GM12875 (cell line): ENCODE data around the gene CHGA.

ENCODE experiments used
- H3K4me3 ChIP-seq: one replicate; pipeline ENCODE4 v1.5.1; 2011; ENCODE audit warnings: low read depth, low read length, control low read depth
- CTCF ChIP-seq: IDR thresholded peaks from 2 replicates; pipeline ENCODE4 v1.5.1; 2011; ENCODE audit warnings: low read depth, mild to moderate bottlenecking, control low read depth, inconsistent platforms, low read length, moderate library complexity, borderline replicate concordance; ENCODE audit not compliant: insufficient read depth

Gene CHGA

GRCh38 chr14:92930737-92931602, 8.0 kb downstream of the CHGA start:
- H3K4me3 ChIP-seq: no peak overlapping the region
- TF ChIP-seq CTCF: no peak

GRCh38 chr14:92931681-92932447, 8.9 kb downstream of the CHGA start:
- no peak for TF ChIP-seq CTCF
- H3K4me3 ChIP-seq: no peak overlapping the region

- no peak overlapping the region for H3K4me3 ChIP-seq
- no peak for TF ChIP-seq CTCF
These were observed 9.8 kb downstream of the CHGA start for GRCh38 chr14:92932448-92933395.

GRCh38 chr14:92933481-92933880, 10.5 kb downstream of the CHGA start:
- TF ChIP-seq CTCF: no peak
- no peak overlapping the region for H3K4me3 ChIP-seq

GRCh38 chr14:92934196-92935085, 11.5 kb downstream of the CHGA start:
- no peak for TF ChIP-seq CTCF
- H3K4me3 ChIP-seq: no peak overlapping the region

GRCh38 chr14:92935446-92935845, 12.5 kb downstream of the CHGA start:
- TF ChIP-seq CTCF: no peak
- H3K4me3 ChIP-seq: no peak overlapping the region
